ENCODE data around the gene TMX2.

Gene TMX2

DNA sequence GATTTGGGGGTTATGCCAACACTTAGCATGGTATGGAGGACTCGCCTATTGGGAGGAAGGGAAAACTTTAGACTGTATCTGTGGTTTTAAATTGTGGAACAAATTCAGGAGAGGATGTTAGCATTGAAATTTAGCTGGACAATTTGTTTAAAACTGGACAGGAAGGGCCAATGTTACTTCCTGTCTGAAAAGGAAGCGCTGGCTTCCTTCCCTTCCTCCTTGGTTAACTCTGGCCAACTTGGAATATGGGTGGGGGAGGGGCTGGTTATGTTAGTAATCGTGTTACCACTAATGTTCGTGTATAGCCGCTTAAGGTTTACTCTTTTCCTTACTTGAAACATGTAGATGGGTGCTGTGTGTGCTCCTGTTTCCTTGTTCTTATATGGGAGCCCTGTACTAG is 63.1 kb downstream of the TMX2 start:
- Mint-ChIP-seq H3K27ac (peak overlapping the region; percentile 98 to 99 (median 98)), H3K4me1 (peaks cover 81% of the 10 kb centered on the region), H3K9me3 (no peaks in the 10 kb centered on the region), H3K4me3 (peak overlapping the region; percentile 51 to 79 (median 73)), H3K27me3 (ENCODE audit: low read depth) (no peaks in the 10 kb centered on the region), H3K36me3 (ENCODE audit: low read depth) (peaks cover 16% of the 10 kb centered on the region)
- TF ChIP-seq CTCF (IDR thresholded peaks at IDR 0.05; ENCODE audit: unreplicated experiment in 3 of 3), result no peak

- H3K9me3 Mint-ChIP-seq, result no peaks in the 10 kb centered on the region
- no peaks in the 10 kb centered on the region for H3K27me3 Mint-ChIP-seq (ENCODE audit: low read depth)
- H3K4me3 Mint-ChIP-seq, result peak overlapping the region; percentile 51 to 79 (median 73)
- peaks cover 85% of the 10 kb centered on the region for H3K4me1 Mint-ChIP-seq
- H3K27ac Mint-ChIP-seq, result peak overlapping the region; percentile 98 to 99 (median 98)
- no peak for TF ChIP-seq CTCF (IDR thresholded peaks at IDR 0.05; ENCODE audit: unreplicated experiment in 3 of 3)
- peaks cover 16% of the 10 kb centered on the region for H3K36me3 Mint-ChIP-seq (ENCODE audit: low read depth)
These were observed 63.7 kb downstream of the TMX2 start for GRCh38 chr11:57776031-57776521.

DNA sequence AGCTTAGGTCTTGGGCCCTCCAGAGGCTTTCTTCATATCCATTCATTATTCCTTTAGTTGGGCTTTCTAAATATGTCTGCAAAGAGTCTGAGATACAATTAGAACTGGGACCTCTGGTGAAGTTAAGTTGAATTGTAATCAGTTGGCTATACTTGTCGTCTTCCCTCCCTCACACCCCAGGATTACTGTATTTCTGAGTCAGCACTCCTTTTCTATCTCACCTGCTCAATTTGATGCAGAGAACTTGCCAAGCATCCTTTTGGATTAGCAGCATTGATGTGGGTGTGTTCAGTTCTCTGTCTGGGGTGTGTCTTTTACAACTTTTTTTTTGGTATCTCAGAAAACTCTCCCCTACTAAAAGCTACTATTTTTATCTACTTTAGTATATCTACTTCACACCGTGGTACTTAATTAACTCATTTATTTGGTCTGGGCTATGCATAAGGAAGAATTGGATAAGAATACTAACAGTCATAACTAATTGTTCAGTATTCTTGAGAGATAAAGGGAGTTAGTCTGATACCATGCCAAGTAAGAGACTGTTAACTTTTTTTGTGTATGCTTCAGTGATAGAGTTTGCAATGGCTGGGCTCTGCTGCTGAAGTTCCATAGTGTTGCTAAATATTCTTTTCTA is 64.3 kb downstream of the TMX2 start:
- TF ChIP-seq CTCF (IDR thresholded peaks at IDR 0.05; ENCODE audit: unreplicated experiment in 3 of 3), result no peak
- H3K36me3 Mint-ChIP-seq (ENCODE audit: low read depth), result peaks cover 21% of the 10 kb centered on the region

GRCh38 chr11:57777969-57778317 is 65.5 kb downstream of the TMX2 start:
- H3K27ac Mint-ChIP-seq, result peak overlapping the region; percentile 98 to 99 (median 98)
- no peaks in the 10 kb centered on the region for H3K9me3 Mint-ChIP-seq
- peaks cover 84% of the 10 kb centered on the region for H3K4me1 Mint-ChIP-seq
- no peaks in the 10 kb centered on the region for H3K27me3 Mint-ChIP-seq (ENCODE audit: low read depth)
- peak overlapping the region; percentile 45 to 69 (median 59) for H3K4me3 Mint-ChIP-seq
- peaks cover 18% of the 10 kb centered on the region for H3K36me3 Mint-ChIP-seq (ENCODE audit: low read depth)
- TF ChIP-seq CTCF (IDR thresholded peaks at IDR 0.05; ENCODE audit: unreplicated experiment in 3 of 3), result no peak

More for the DNA sequence above, 64.3 kb downstream of the TMX2 start:
- H3K4me1 Mint-ChIP-seq, result peaks cover 85% of the 10 kb centered on the region
- H3K4me3 Mint-ChIP-seq, result peak overlapping the region; percentile 18 to 79 (median 73)
- no peaks in the 10 kb centered on the region for H3K9me3 Mint-ChIP-seq
- peak overlapping the region; percentile 98 to 99 (median 98) for H3K27ac Mint-ChIP-seq
- H3K27me3 Mint-ChIP-seq (ENCODE audit: low read depth), result no peaks in the 10 kb centered on the region

DNA sequence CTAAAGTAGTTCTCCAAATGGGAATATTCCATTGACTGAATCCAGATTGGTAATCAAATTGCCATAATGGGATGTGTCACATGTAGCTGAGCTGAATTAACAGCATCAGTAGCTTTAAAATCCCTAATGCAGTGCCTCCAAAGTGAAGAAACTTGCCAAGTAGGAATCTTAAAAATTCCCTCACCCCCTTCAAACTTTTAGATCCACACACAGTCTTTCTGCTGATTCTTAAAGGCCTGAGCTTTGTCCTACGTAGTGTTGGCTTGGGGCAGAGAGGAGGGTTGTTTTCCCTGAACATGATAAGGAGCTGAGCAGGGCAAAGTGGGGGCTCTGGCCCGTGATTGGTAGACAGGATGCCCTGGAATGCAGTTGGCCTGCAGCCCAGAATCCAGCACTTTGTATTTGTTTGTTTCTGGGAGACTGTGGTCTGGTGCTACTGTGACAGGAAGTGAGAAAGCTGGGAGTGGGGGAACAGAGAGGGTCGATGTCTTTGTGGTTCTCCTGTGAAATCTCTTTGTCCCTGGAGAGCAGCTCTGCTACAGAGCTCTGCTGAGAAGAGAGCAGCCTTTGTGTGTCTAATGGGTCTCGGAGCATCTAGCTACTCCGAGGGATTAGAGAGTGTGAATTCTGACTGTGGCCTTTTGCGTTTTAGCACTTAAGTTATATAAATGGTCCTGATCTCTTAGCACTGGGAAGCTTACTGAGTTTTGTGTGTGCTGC is 66.1 kb downstream of the TMX2 start:
- Mint-ChIP-seq H3K9me3 (no peaks in the 10 kb centered on the region), H3K4me3 (peak overlapping the region; percentile 45 to 69 (median 59)), H3K4me1 (peaks cover 82% of the 10 kb centered on the region), H3K27me3 (ENCODE audit: low read depth) (no peaks in the 10 kb centered on the region), H3K27ac (peak overlapping the region; percentile 98 to 99 (median 98)), H3K36me3 (ENCODE audit: low read depth) (peaks cover 17% of the 10 kb centered on the region)
- TF ChIP-seq CTCF (IDR thresholded peaks at IDR 0.05; ENCODE audit: unreplicated experiment in 3 of 3), result no peak

Measured in nephron (organoid).